H1 (cell line): ENCODE results near the gene FSTL4. TPM values are rescaled to one million over a fixed set of nuclear protein-coding genes. Genes with fewer than 3 reads are reported as not detected.

Source experiments
- BCL11A ChIP-seq, 2 experiments: IDR thresholded peaks; one replicate each; pipeline ENCODE4 v1.6.1; 2011; ENCODE audit warnings: low read depth in 2 of 2, low read length in 2 of 2, mild to moderate bottlenecking in 2 of 2
- CEBPB ChIP-seq: IDR thresholded peaks from 2 replicates; pipeline ENCODE4 v1.6.1; 2012; ENCODE audit warnings: low read depth, low read length
- KDM1A ChIP-seq: fragments of 200-600, 300-600 bp; sonication (generic); IDR thresholded peaks from 2 replicates; pipeline ENCODE4 v1.7.1; 2016; ENCODE audit warnings: mild to moderate bottlenecking, low read length, borderline replicate concordance
- KDM4A ChIP-seq: IDR thresholded peaks from one replicate; pipeline ENCODE4 v1.7.1; 2012; ENCODE audit warnings: low read depth, mild to moderate bottlenecking, moderate library complexity, low read length, inconsistent platforms; ENCODE audit not compliant: severe bottlenecking
- NRF1 ChIP-seq: IDR thresholded peaks from 2 replicates; pipeline ENCODE4 v1.6.1; 2011; ENCODE audit warnings: mild to moderate bottlenecking, low read depth, low read length, improper control_type of control experiment
- POLR2AphosphoS5 ChIP-seq: IDR thresholded peaks from 2 replicates; pipeline ENCODE4 v1.6.1; 2011; ENCODE audit warnings: low read depth, low read length
- RNF2 ChIP-seq: fragments of 200-900, 300-1000 bp; sonication (generic); IDR thresholded peaks from 2 replicates; pipeline ENCODE4 v1.7.1; 2016; ENCODE audit warnings: borderline replicate concordance, low read depth, mild to moderate bottlenecking, antibody characterized with exemption, low read length; ENCODE audit not compliant: poor library complexity, severe bottlenecking; ENCODE audit errors: missing control alignments
- RXRA ChIP-seq: IDR thresholded peaks from 2 replicates; pipeline ENCODE4 v1.6.1; 2011; ENCODE audit warnings: low read depth, mild to moderate bottlenecking, low read length, moderate library complexity; ENCODE audit not compliant: insufficient read depth
- SIX5 ChIP-seq: IDR thresholded peaks from 2 replicates; pipeline ENCODE4 v1.6.1; 2011; ENCODE audit warnings: mild to moderate bottlenecking, low read depth, low read length
- SP2 ChIP-seq: IDR thresholded peaks from 2 replicates; pipeline ENCODE4 v1.6.1; 2012; ENCODE audit warnings: mild to moderate bottlenecking, low read length, inconsistent platforms
- SP4 ChIP-seq: IDR thresholded peaks from 2 replicates; pipeline ENCODE4 v1.6.1; 2012; ENCODE audit warnings: low read length, inconsistent platforms
- TEAD4 ChIP-seq: IDR thresholded peaks from 2 replicates; pipeline ENCODE4 v1.6.1; 2012; ENCODE audit warnings: low read depth, low read length, inconsistent platforms, mixed read lengths
- polyA plus RNA-seq, 7 experiments: library from polyadenylated mRNA; depleted of rRNA in 3 of 7; stranded (reverse) in 5 of 7; unstranded in 2 of 7; fragments of >200 nt in 5 of 7; fragments of 200-250 nt in 2 of 7; gene quantifications; 1 replicate in 5 of 7; 2 replicates in 1 of 7; 4 replicates in 1 of 7; pipeline versions ENCODE4 v1.2.1 to v1.2.3, GENCODE V29; 2011 to 2013; ENCODE audit warnings: missing spikeins in 2 of 7, mixed read lengths in 2 of 7
- total RNA-seq: library from RNA; stranded (reverse); fragmentation: NEBNext Ultra II Directional; extraction: Animal tissue kit (Norgen Biotek cat#: 25700); gene quantifications from 2 replicates; pipeline ENCODE4 v1.2.1, GENCODE V29; 2021
- TF ChIP-seq, protein P1 (sequence below): fragments of 300-600 bp; sonication (generic); IDR thresholded peaks from 2 replicates; pipeline ENCODE4 v1.7.1; 2012; ENCODE audit warnings: low read length, moderate library complexity, mild to moderate bottlenecking, inconsistent platforms; ENCODE audit not compliant: insufficient replicate concordance

Gene FSTL4
- total and polyA plus RNA-seq, 2 of the 8 experiments (the other 6 are each of a cell fraction or from before 2014, with no cell fraction given) = 3.1 to 4.1 TPM

DNA sequence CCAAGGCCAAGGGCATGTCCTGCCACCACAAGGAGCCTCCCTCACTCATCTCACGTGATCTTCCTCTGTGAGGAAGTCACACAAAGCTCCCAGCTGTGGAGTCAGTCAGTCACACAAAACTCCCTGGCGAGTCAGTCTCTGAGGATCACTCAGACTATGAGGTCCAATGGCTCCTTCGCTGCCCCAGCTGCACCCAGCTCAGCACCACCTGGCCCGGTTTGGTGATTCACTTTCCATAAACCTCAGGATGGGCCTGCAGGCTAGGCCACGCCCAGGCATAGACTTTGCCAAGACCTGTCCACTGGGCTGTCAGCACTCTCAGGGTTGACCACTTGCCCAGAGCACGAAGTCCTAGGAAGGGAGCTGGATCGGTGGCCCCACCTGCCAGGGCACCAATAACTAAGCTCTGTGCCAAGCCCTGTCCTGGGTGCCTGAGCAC lies 326.7 kb downstream of the FSTL4 start (continued):
- TF ChIP-seq, protein P1, sequence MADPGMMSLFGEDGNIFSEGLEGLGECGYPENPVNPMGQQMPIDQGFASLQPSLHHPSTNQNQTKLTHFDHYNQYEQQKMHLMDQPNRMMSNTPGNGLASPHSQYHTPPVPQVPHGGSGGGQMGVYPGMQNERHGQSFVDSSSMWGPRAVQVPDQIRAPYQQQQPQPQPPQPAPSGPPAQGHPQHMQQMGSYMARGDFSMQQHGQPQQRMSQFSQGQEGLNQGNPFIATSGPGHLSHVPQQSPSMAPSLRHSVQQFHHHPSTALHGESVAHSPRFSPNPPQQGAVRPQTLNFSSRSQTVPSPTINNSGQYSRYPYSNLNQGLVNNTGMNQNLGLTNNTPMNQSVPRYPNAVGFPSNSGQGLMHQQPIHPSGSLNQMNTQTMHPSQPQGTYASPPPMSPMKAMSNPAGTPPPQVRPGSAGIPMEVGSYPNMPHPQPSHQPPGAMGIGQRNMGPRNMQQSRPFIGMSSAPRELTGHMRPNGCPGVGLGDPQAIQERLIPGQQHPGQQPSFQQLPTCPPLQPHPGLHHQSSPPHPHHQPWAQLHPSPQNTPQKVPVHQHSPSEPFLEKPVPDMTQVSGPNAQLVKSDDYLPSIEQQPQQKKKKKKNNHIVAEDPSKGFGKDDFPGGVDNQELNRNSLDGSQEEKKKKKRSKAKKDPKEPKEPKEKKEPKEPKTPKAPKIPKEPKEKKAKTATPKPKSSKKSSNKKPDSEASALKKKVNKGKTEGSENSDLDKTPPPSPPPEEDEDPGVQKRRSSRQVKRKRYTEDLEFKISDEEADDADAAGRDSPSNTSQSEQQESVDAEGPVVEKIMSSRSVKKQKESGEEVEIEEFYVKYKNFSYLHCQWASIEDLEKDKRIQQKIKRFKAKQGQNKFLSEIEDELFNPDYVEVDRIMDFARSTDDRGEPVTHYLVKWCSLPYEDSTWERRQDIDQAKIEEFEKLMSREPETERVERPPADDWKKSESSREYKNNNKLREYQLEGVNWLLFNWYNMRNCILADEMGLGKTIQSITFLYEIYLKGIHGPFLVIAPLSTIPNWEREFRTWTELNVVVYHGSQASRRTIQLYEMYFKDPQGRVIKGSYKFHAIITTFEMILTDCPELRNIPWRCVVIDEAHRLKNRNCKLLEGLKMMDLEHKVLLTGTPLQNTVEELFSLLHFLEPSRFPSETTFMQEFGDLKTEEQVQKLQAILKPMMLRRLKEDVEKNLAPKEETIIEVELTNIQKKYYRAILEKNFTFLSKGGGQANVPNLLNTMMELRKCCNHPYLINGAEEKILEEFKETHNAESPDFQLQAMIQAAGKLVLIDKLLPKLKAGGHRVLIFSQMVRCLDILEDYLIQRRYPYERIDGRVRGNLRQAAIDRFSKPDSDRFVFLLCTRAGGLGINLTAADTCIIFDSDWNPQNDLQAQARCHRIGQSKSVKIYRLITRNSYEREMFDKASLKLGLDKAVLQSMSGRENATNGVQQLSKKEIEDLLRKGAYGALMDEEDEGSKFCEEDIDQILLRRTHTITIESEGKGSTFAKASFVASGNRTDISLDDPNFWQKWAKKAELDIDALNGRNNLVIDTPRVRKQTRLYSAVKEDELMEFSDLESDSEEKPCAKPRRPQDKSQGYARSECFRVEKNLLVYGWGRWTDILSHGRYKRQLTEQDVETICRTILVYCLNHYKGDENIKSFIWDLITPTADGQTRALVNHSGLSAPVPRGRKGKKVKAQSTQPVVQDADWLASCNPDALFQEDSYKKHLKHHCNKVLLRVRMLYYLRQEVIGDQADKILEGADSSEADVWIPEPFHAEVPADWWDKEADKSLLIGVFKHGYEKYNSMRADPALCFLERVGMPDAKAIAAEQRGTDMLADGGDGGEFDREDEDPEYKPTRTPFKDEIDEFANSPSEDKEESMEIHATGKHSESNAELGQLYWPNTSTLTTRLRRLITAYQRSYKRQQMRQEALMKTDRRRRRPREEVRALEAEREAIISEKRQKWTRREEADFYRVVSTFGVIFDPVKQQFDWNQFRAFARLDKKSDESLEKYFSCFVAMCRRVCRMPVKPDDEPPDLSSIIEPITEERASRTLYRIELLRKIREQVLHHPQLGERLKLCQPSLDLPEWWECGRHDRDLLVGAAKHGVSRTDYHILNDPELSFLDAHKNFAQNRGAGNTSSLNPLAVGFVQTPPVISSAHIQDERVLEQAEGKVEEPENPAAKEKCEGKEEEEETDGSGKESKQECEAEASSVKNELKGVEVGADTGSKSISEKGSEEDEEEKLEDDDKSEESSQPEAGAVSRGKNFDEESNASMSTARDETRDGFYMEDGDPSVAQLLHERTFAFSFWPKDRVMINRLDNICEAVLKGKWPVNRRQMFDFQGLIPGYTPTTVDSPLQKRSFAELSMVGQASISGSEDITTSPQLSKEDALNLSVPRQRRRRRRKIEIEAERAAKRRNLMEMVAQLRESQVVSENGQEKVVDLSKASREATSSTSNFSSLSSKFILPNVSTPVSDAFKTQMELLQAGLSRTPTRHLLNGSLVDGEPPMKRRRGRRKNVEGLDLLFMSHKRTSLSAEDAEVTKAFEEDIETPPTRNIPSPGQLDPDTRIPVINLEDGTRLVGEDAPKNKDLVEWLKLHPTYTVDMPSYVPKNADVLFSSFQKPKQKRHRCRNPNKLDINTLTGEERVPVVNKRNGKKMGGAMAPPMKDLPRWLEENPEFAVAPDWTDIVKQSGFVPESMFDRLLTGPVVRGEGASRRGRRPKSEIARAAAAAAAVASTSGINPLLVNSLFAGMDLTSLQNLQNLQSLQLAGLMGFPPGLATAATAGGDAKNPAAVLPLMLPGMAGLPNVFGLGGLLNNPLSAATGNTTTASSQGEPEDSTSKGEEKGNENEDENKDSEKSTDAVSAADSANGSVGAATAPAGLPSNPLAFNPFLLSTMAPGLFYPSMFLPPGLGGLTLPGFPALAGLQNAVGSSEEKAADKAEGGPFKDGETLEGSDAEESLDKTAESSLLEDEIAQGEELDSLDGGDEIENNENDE = no peak
- TF ChIP-seq RNF2 = no peak
- no peak for TF ChIP-seq RXRA
- no peak for TF ChIP-seq POLR2AphosphoS5
- no peak for TF ChIP-seq SP2
- TF ChIP-seq BCL11A (IDR thresholded peaks at IDR 0.05; ENCODE audit: low read depth in 2 of 2, low read length in 2 of 2) = no peak
- no peak for TF ChIP-seq KDM1A
- TF ChIP-seq CEBPB = no peak
- no peak for TF ChIP-seq NRF1
- no peak for TF ChIP-seq SIX5
- no peak for TF ChIP-seq SP4
- TF ChIP-seq KDM4A = no peak
- no peak for TF ChIP-seq TEAD4
